PC-3 (cell line): Measurements from ENCODE around the gene TTC7B. TPM values are rescaled to one million over a fixed set of nuclear protein-coding genes. Genes with fewer than 3 reads are reported as not detected.

Source experiments
- ATAC-seq: fragments of 200-7000 bp; cut with Tn5 transposase; 2 replicates; pipeline ENCODE4 v1.9.1; 2020; ENCODE audit warnings: mild to moderate bottlenecking, moderate library complexity
- BruUV-seq: library from RNA; stranded (reverse); fragments of 400-500 nt; replicated peaks from 2 replicates; lab custom pipeline; 2021; lab: Mats Ljungman, UMichigan
- CTCF ChIA-PET: fragments of 300-600 bp; sonication (Branson Sonifier 250); formaldehyde crosslinking; loops from one replicate; lab custom pipeline; 2022; ENCODE audit warnings: antibody characterized with exemption; lab: Charles Lee
- POLR2A ChIA-PET: fragments of 300-600 bp; sonication (Branson Sonifier 250); formaldehyde crosslinking; loops from one replicate; lab custom pipeline; 2022; ENCODE audit warnings: antibody characterized with exemption; ENCODE audit not compliant: unreplicated experiment; lab: Charles Lee
- DNase-seq: peaks from one replicate; pipeline ENCODE4 v3.0.0-alpha.2; 2015
- H2AFZ ChIP-seq: fragments of 300-600 bp; sonication (generic); 2 replicates; pipeline ENCODE4 v1.6.0; 2016; ENCODE audit warnings: antibody characterized with exemption, low read length
- H3F3A ChIP-seq: fragments of 300-600 bp; sonication (generic); one replicate; pipeline ENCODE4 v1.6.0; 2017; ENCODE audit warnings: antibody characterized with exemption, low read length, control low read depth, mild to moderate bottlenecking; ENCODE audit not compliant: unreplicated experiment
- H3K27ac ChIP-seq: fragments of 300-600 bp; sonication (generic); 2 replicates; pipeline ENCODE4 v1.5.1; 2016; ENCODE audit warnings: mild to moderate bottlenecking, low read length
- H3K27me3 ChIP-seq: fragments of 300-600 bp; sonication (generic); 2 replicates; pipeline ENCODE4 v1.6.1; 2016; ENCODE audit warnings: low read length, mixed read lengths
- H3K36me3 ChIP-seq: fragments of 300-600 bp; sonication (generic); 2 replicates; pipeline ENCODE4 v1.6.1; 2016; ENCODE audit warnings: low read depth, mixed run types, low read length, mixed read lengths
- H3K4me1 ChIP-seq: fragments of 300-600 bp; sonication (generic); 2 replicates; pipeline ENCODE4 v1.5.1; 2016; ENCODE audit warnings: low read length; ENCODE audit not compliant: insufficient read depth
- H3K4me2 ChIP-seq: fragments of 300-600 bp; sonication (generic); 2 replicates; pipeline ENCODE4 v1.6.0; 2016; ENCODE audit warnings: low read length
- H3K4me3 ChIP-seq: fragments of 300-600 bp; sonication (generic); 2 replicates; pipeline ENCODE4 v1.5.1; 2016; ENCODE audit warnings: mild to moderate bottlenecking, low read length, mixed read lengths
- H3K79me2 ChIP-seq: fragments of 300-600 bp; sonication (generic); 2 replicates; pipeline ENCODE4 v1.6.1; 2017; ENCODE audit warnings: low read length, mixed read lengths
- H3K9ac ChIP-seq: fragments of 300-600 bp; sonication (generic); 2 replicates; pipeline ENCODE4 v1.6.0; 2016; ENCODE audit warnings: mild to moderate bottlenecking, low read length
- H3K9me2 ChIP-seq: fragments of 300-600 bp; sonication (generic); replicated peaks from 2 replicates; pipeline ENCODE4 v1.6.1; 2016; ENCODE audit warnings: mixed run types, low read length, mixed read lengths
- H3K9me3 ChIP-seq: fragments of 300-600 bp; sonication (generic); 2 replicates; pipeline ENCODE4 v1.6.1; 2016; ENCODE audit warnings: low read length, mixed read lengths
- H4K20me1 ChIP-seq: fragments of 300-600 bp; sonication (generic); 2 replicates; pipeline ENCODE4 v1.6.1; 2016; ENCODE audit warnings: low read length, mixed read lengths
- CTCF ChIP-seq: fragments of 300-600 bp; sonication (generic); conservative IDR thresholded peaks from 2 replicates; pipeline ENCODE4 v1.5.1; 2017; ENCODE audit warnings: antibody characterized with exemption, low read depth, mild to moderate bottlenecking, low read length
- EZH2 ChIP-seq: fragments of 300-600 bp; sonication (generic); IDR thresholded peaks from one replicate; pipeline ENCODE4 v1.6.1; 2017; ENCODE audit warnings: antibody characterized with exemption, mild to moderate bottlenecking, low read length; ENCODE audit not compliant: unreplicated experiment
- EZH2phosphoT487 ChIP-seq: fragments of 300-600 bp; sonication (generic); IDR thresholded peaks from 2 replicates; pipeline ENCODE4 v1.6.1; 2018; ENCODE audit warnings: mild to moderate bottlenecking, antibody characterized with exemption, low read length, borderline replicate concordance
- intact Hi-C: fragments of 100-400 bp; cut with micrococcal nuclease; formaldehyde crosslinking; loops from 2 replicates; pipeline ENCODE4 v1.9.0; 2023
- total RNA-seq: library from RNA; depleted of rRNA; stranded (reverse); fragments of >200 nt; gene quantifications from 2 replicates; pipeline ENCODE4 v1.2.3, GENCODE V29; 2014

TTC7B gene
- total RNA-seq, 1 experiment from 2014 or later, result 45.6 TPM

DNA sequence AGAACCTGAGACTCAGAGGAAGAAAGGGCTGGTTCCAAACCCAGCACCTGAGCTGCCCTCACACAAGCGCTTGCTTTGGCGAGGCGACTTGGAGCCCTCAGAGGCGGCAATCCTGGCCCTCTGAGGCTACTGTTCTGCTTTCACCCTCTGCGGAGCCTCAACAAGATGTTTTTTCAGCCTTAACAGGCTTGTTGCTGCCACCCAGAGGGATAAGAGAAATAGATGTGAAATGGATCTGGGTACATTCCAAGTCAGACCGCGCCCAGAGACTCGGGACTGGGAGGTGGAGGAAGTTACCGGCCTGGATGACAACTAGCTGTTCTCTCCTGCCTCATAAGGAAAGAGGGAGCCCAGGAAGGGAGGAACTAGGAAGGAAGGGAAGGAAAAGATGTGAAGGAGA lies 89.6 kb downstream of the TTC7B start:
- Histone ChIP-seq H2AFZ (no peak overlapping the region), H3K27ac (no peak overlapping the region), H3K36me3 (no peaks in the 10 kb centered on the region), H4K20me1 (no peaks in the 10 kb centered on the region), H3K4me1 (peaks cover 5% of the 10 kb centered on the region; the same call in 1 of the 2 replicates), H3K79me2 (no peaks in the 10 kb centered on the region), H3K4me2 (no peak overlapping the region), H3K9ac (no peak overlapping the region), H3K4me3 (no peak overlapping the region), H3K9me2 (no peaks in the 10 kb centered on the region), H3F3A (no peaks in the 10 kb centered on the region), H3K27me3 (no peaks in the 10 kb centered on the region), H3K9me3 (no peaks in the 10 kb centered on the region)
- ChIA-PET POLR2A (interaction anchor here (0.6 kb wide), 1 partner anchor 17 kb away, joined by 4 read pairs; no protein-coding TSS in a partner anchor), CTCF (interaction anchor here (0.6 to 1.0 kb wide), 3 partner anchors 32 to 342 kb away, joined by 4 to 5 read pairs (median 5); no protein-coding TSS in a partner anchor)
- TF ChIP-seq EZH2phosphoT487 (no peak), EZH2 (no peak), CTCF (peak; percentile 56)
- DNase-seq (peak; percentile 73), ATAC-seq (peak; percentile 97)
- intact Hi-C loops, result loop anchor here (1.0 kb wide), 1 partner anchor 327 kb away; no protein-coding TSS in a partner anchor
- BruUV-seq, result no TSS peak

GRCh38 chr14:90724866-90725265 lies 91.4 kb downstream of the TTC7B start:
- BruUV-seq, result no TSS peak
- Histone ChIP-seq H2AFZ (no peak overlapping the region), H3F3A (no peaks in the 10 kb centered on the region), H3K27ac (no peak overlapping the region), H3K27me3 (no peaks in the 10 kb centered on the region), H3K4me3 (no peak overlapping the region), H3K9me2 (no peaks in the 10 kb centered on the region), H3K9me3 (no peaks in the 10 kb centered on the region), H3K36me3 (no peaks in the 10 kb centered on the region), H3K9ac (no peak overlapping the region), H4K20me1 (no peaks in the 10 kb centered on the region), H3K4me1 (peaks cover 16% of the 10 kb centered on the region; the same call in 1 of the 2 replicates), H3K79me2 (no peaks in the 10 kb centered on the region), H3K4me2 (no peak overlapping the region)
- ChIA-PET CTCF (no interaction called here), POLR2A (no interaction called here)
- no peak for DNase-seq
- TF ChIP-seq CTCF, result no peak
- TF ChIP-seq EZH2phosphoT487, result no peak
- TF ChIP-seq EZH2, result no peak
- intact Hi-C loops, result no loop called here
- ATAC-seq, result no peak

GRCh38 chr14:90722590-90722989 lies 93.6 kb downstream of the TTC7B start:
- Histone ChIP-seq H3F3A (no peaks in the 10 kb centered on the region), H3K27ac (no peak overlapping the region), H4K20me1 (no peaks in the 10 kb centered on the region), H3K9me3 (no peaks in the 10 kb centered on the region), H2AFZ (no peak overlapping the region), H3K36me3 (no peaks in the 10 kb centered on the region), H3K9ac (no peak overlapping the region), H3K79me2 (no peaks in the 10 kb centered on the region), H3K9me2 (no peaks in the 10 kb centered on the region), H3K4me3 (no peak overlapping the region), H3K4me2 (no peak overlapping the region), H3K27me3 (no peaks in the 10 kb centered on the region), H3K4me1 (peaks cover 16% of the 10 kb centered on the region; the same call in 1 of the 2 replicates)
- DNase-seq, result no peak
- no TSS peak for BruUV-seq
- CTCF ChIA-PET, result no interaction called here
- intact Hi-C loops, result no loop called here
- POLR2A ChIA-PET, result no interaction called here
- TF ChIP-seq EZH2, result no peak
- no peak for ATAC-seq
